NCI-H2196 treated with DMSO at 0.1 percent for 48 hours (cell line): ENCODE results near the gene HSD17B12.
"Not testable (repeated sequence)": the region's sequence is repeated elsewhere in the genome, so short reads cannot be mapped to it uniquely, and the experiment has no call there.

Experiments
- DNase-seq: peaks from one replicate; lab custom pipeline; 2025; ENCODE audit not compliant: unreplicated experiment; lab: John Stamatoyannopoulos, UW

Gene HSD17B12

DNA sequence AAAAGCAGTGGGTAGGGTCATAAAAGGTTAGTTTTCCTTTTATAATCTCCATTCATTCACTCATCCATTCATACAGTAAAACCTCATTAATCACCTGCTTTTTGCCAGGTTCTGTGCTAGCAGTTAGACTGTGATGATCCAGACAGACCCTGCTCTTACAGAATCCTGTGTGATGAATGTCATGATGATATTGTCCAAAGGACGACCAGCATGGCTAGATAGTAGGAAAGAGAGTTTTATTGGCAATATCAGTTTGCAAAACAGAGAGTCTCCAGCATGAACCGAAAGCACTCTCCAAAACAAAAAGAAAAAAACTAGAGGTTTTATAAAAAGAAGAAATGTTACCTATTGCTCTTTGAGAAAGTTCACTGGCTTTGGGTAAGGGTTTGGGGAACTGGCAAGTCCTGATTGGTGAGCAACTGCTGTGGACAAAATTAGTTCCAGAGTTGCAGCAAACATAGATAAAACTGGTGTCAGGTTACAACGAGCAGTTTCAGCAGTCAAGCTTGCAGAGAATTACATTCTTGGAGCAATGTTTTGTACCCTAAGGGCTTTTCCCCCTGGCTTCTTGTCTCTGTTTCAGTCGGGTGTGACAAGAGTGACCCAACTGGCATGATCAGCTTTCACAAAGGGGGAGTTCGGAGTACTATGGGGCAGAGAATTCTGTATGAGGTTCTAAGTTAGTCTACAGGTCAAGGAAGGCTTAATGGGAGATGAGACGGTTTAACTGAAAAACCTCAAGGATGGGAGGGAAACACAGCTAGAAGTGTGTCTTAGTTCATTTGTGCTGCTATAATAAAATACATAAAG is 58.3 kb downstream of the HSD17B12 start:
- no peak for DNase-seq

DNA sequence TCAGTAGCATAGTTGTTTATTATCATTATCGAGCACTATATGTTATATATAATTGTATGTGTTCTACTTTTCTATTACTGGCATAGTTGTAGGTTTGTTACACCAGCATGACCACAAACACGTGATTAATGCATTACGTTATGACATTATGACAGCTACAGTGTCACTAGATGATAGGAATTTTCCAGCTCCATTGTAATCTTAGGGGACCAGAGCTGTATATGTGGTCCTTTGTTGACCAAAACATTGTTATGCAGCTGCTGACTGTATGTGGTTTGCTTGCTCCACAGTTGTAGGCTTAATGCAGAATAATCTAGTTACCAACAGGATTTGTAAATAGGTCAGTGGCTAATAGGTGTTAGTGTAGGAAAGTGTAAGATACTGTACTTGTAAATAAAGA is 66.1 kb downstream of the HSD17B12 start:
- no peak for DNase-seq

DNA sequence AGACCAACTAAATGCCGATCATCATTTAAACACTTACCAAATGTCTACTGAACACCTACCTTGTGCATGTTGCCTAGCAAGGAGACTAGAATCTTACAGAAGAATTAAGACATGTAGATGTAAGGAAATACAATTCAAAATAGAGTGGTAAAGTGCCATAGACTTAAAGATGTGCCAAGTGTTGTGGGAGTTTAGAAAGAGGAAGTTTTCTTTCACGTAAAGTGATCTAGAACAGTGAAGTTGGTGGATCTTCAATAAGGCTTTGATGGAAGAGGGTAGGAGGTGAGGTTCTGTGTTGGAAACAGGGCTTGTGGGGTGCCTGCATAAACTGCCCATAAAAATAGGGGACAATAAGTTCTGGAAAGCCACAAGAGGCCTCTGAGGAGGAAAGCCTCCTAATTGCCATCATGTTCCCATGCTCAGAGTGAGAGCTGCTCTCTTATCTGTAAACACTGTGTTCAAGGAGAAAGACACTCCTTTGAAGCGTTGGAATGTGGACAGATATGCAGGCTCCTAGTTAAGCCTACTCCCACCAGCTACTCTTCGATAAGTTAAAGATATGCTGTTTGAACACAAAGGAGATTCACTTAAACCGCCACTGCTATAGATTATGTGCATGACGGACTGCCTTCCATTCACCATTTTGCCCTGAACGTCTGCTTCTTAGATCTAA is 66.7 kb downstream of the HSD17B12 start:
- no peak for DNase-seq

DNA sequence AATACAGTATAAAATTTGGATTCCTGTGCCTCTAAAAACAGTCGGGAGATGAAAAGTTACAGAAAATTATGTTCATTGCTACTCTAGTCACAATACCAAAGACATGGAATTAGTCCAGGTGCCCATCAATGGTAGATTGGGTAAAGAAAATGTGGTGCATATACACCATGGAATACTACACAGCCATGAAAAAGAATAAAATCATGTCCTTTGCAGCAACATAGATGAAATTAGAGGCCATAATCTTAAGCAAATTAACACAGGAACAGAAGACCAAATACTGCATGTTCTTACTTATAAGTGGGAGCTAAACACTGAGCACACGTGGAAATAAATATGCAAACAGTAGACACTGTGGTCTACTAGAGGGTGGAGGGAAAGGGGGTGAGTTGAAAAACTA is 67.6 kb downstream of the HSD17B12 start:
- DNase-seq, result no peak

DNA sequence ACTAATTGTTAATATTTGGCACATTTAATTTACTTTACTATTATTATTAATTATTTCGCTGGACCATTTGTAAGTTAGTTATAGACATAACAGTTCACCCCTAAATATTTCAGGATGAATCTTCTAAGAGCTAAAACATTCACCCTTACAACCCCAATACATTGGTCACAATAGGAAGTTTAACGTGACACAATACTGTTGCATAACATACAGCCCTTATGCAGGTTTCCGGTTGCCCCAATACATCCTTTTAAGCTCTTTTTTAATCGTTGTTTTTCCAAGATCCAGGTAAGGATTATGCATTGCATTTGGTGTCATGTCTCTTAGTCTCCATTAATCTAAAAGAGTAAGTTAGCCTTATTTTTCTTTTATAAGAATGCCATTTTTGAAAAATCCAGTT is 71.2 kb downstream of the HSD17B12 start:
- DNase-seq, result no peak

DNA sequence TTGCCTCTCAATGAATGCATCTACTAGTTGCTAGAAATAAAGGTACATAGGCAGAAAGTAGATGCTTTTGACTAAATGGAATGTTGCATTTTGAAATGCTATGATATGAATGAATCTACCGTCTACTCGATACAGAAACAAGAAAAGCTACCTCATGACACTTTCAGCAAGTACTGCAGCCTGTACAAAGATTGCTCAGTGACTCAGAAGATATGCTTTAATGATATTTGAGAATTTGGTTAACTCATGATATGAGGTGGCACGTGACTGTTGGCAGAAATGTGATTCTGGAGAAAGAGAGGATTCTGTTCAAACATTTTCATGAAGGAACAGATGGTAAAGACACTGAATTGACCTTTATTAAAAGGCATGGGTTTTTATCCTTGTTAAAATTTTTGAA is 76.0 kb downstream of the HSD17B12 start:
- no peak for DNase-seq

DNA sequence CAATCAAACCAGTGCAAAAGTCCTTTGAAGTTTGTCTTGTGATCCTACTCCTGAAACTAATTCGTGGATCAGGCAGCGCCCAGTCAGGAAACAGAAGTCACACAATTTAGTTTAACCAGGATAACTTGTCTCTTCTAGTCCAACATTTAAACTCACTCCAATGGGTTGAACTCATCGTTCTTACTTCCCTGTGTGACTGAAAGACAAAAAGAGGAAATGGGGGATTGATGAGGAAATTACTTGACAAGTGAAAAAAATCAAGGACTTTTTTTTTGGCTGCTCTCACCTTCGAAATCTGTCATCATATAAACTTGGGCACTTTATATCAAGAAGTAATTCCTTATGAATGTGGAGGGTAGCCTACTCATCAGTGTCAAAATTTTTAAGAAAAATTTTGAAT is 78.4 kb downstream of the HSD17B12 start:
- no peak for DNase-seq

DNA sequence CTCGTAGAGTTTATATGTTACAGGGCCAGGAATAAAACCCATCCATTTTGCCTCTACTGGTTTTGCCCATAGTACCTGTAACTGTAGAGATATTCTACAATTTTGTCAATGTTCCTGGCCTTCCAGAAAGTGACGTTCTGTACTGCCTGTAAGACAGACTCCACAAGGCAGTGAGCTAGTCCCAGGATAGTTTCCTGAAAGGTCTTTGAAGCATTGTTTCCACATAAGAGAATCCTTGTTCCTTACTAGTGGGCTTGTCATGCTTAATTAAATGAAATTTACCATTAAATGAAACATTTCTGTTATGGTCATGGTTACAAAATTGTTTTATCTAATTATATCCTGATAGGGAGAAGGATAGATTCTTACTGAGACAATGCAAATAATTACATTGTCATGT is 80.4 kb downstream of the HSD17B12 start:
- no peak for DNase-seq

DNA sequence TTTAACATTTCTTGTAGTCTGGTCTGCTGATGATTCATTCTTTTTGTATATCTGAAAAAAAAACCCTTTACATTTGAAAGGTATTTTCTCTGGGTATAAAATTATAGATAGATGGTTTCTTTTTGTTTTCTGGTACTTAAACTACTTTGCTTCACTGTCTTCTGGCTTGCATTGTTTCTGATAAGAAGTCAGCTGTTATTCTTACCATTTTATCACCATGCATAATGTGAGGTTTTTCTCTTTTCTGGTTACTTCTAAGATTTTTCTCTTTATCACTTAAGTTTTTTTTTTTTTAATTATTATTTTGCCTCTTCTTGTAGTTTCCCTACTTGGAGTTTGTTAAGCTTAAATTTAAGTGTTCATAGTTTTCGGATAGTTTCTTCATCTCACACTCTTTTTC is 84.7 kb downstream of the HSD17B12 start:
- no peak for DNase-seq

DNA sequence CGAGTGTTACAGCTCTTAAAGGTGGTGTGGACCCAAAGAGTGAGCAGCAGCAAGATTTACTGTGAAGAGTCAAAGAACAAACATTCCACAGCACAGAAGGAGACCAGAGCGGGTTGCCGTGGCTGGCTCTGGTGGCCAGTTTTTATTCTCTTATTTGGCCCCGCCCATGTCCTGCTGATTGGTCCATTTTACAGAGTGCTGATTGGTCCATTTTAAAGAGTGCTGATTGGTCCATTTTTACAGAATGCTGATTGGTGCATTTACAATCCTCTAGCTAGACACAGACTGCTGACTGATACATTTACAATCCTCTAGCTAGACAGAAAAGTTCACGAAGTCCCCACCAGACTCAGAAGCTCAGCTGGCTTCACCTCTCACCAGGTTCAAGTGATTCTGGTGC is 88.1 kb downstream of the HSD17B12 start:
- DNase-seq, result not testable (repeated sequence)

DNA sequence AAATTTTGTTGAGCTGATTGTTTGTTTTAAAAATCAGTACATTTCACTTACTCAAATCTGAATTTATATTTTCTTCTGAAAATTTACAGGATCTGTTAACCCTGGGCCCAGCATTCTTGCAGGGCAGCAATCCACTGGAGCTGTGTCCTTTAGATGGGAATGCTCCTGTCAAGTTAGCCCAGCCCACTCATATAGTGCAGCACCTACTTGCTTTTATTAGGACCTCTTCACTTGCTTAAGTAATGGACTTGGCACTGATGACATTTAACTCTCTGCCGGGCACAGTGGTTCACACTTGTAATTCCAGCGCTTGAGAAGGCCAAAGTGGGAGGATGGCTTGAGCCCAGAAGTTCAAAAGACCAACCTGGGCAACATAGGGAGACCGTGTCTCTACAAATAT is 89.6 kb downstream of the HSD17B12 start:
- DNase-seq, result no peak

DNA sequence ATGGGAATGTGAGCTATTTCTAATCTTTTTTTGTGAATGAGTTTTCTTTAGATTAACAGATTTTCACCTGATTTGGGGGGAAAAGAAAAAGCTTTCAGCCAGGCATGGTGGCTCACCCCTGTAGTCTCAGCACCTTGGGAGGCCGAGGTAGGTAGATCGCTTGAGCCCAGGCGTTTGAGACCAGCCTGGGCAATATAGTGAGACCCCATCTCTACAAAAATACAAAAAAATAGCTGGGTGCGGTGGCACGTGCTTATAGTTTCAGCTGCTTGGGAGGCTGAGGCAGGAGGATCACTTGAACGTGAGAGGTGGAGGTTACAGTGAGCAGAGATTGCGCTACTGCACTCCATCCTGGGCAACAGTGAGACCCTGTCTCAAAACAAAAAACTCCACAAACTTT is 92.2 kb downstream of the HSD17B12 start:
- no peak for DNase-seq

DNA sequence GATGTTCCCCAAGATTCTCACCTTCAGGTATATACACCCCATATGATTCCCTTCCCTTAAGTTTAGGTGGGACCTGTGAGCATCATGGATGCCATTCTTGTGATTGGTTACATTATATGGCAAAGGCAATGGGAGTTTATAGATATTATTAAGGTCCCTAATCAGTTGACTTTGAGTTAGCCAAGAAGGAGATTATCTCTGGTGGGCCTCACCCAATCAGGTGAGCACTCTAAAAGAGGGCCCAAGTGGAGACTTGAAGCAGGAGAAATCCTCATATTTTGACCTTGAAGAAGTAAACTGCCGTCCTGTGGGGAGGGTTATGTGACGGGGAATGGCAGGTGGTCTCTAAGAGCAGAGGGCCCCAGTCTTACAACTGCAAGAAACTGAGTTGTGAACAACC is 94.2 kb downstream of the HSD17B12 start:
- DNase-seq, result no peak

DNA sequence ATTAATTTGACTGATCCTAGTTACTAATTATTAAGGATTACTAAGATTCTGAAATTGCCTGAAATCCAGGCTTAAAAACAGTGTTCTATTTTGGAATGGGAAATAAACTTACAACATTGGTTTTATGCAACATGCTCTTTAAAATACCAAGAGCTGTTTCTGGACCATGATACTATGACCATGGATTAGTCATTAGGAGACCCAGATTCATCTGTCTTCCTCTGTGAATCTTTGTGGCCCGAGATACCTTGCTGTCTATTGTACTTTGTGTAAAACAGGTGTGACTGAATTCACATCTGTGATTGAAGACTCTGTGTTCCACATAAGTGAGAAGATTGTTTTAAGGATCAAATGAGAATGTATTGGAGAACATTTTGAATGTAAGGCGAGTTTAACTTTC is 98.8 kb downstream of the HSD17B12 start:
- no peak for DNase-seq

DNA sequence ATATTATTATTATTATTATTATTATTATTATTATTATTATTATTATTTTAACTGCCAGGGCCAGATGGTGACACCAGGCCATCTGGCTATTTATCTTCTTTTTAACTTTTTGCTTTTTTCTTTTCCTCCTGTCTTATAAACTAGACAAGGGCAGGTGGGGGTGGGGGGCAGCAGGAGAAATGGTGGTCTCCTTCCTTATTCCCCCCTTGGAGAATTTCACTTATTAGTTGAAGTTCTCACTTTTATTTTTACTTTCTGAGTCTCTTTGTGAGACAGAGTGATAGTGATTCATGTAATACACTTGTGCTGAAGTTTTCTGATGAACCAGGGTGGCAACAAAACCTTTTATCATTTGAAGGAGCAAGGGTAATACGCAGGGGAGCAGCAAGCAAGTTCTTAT is 103.8 kb downstream of the HSD17B12 start:
- no peak for DNase-seq

DNA sequence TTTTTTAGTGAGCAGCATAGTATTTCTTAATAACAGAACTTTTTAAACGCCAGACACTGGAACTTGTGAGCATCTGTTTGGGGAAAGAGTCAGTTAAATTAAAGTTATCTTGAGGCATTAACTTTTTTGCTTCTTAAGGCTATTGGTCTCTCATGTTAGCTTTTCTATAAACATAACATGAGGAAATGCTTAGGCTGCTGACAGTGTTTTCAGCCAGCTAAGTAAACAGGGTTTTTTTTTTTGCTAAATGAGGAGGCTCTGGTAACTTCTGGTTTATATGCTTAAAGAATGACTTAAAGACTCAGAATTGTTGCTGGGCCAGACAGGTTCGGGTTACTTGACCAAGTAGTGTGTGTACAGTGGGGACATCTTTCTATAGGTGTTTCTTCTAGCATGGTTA is 104.3 kb downstream of the HSD17B12 start:
- DNase-seq, result no peak

DNA sequence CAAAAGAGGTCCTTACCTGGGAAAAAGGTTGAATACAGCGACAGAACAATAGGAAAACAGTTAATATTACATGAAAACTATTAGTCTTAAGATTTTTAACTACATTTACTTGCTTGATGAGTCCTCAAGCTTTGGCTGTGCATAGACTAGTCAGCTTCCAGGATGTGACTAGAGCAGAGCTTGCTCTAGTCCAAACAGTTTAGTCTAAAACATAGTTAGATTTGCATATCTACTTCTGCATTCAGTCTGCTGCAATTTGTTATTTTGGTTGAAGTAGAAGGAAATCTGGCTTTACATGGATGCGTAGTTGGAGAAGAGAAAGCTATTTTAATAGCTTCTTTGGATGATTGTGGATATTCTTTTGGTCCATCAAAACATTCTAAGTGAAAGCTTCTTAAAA is 104.8 kb downstream of the HSD17B12 start:
- DNase-seq, result no peak

DNA sequence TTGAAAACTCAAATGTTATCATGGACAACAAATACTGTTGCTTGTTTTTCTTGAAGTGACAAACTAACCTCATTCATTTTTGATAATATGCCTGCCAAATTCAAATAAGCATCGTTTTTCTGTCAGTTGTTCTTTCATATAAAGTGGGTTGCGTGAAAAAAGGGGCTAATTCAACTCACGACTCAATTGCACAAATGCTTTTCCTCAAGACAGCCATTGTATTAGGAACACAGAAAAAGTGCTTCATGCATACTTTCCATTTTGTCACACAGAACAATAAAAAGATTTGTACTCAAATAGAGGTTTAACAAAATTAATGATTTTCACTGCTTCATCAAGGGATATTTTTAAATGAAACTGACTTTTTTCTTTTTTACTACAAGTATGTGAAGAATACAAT is 105.5 kb downstream of the HSD17B12 start:
- no peak for DNase-seq

DNA sequence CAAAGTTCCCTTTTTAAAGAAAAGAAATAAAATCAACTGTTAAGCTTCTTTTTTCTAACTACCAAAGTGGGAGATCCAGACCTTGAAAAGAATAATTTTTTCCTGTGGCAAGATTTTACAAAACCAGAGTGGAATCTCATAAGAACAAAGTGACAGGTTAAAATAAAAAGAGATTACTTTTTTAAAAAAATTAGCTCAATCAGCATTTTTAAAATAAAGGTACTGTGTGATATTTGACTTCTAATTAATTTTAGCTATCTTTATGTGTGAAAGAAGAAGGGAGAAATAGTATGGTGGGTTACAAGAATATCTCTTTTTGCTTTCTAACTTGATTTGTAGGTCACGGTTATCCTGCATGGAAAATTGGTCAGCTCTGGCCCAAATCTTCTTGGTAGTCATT is 107.3 kb downstream of the HSD17B12 start:
- DNase-seq, result no peak

DNA sequence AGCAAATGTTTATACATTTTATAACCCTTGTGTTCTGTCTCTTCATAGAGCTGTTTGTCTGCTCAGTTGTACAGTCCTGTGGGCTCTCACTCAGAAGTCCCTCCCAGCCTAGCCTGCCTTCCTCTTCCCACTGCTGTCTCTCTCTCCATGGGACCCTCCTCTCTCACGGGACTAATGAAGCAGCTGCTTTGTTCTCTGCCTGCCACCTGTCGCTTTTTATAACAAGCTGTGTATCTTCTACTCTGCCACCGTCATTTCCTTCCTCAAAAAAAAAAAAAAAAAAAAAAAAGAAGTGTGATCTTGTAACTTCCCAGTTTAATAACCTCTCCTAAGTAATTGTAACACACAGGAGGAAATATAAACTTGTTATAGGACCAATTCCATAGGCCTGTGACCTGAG is 107.9 kb downstream of the HSD17B12 start:
- DNase-seq, result no peak

DNA sequence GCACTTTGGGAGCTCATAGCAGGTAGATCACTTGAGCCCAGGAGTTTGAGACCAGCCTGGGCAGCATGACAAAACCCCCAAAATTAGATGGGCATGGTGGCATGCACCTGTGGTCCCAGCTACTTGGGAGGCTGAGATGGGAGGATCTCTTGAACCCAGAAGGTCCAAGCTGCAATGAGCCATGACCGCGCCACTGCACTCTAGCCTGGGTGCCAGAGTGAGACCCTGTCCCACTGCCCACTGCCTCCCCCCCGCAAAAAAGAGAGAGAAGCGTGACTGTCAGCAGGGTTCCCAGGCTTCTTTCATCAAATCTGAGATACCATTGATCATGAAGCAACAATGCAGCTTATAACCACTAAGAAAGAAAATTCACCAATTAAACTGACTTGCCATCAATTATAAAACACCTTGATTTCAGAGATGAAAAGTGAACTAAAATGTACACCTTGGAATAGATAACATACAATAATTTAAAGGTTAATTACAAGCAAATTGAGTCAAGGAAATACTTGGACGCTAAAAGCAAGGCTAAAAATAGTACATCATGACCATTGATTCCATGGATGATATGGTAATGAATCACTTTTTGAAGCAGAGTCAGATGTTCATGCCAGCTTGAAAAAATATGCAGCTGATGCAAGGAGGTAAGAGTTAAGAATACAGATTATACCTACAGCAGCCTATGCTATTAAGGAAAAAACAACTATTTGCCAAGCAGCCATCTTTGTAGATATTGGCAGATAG is 109.3 kb downstream of the HSD17B12 start:
- DNase-seq, result no peak

DNA sequence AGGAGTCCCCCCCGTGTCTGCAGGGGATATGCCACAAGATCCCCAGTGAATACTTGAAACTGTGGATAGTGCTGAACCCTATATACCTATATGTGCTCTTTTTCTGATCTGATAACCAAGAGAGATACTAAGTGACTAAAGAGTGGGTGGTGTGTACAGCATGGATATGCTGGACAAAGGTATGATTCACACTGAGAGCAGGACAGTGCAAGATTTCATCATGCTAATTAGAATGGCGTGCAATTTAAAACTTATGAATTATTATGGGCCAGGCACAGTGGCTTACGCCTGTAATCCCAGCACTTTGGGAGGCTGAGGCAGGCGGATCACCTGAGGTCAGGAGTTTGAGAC is 109.9 kb downstream of the HSD17B12 start:
- no peak for DNase-seq
